ENCODE results near the gene FBXL14.

Gene FBXL14

GRCh38 chr12:1638203-1638602 is 43.8 kb upstream of the FBXL14 start:
- no peak for TF ChIP-seq CTCF (IDR thresholded peaks at IDR 0.05; ENCODE audit: low read depth, low read length, missing control alignments)
- H3K4me3 ChIP-seq (ENCODE audit: low read depth, low read length): no peak overlapping the region
- no peak for DNase-seq (ENCODE audit: low read depth)
- in situ Hi-C loops (cut with HindIII; ENCODE audit: low sequenced_read_pairs): no loop called here

GRCh38 chr12:1635301-1636095 is 41.1 kb upstream of the FBXL14 start:
- TF ChIP-seq CTCF (IDR thresholded peaks at IDR 0.05; ENCODE audit: low read depth, low read length, missing control alignments): no peak
- DNase-seq (ENCODE audit: low read depth): no peak
- H3K4me3 ChIP-seq (ENCODE audit: low read depth, low read length): no peak overlapping the region
- in situ Hi-C loops (cut with HindIII; ENCODE audit: low sequenced_read_pairs): no loop called here

GRCh38 chr12:1634590-1635191 is 40.3 kb upstream of the FBXL14 start:
- no peak overlapping the region for H3K4me3 ChIP-seq (ENCODE audit: low read depth, low read length)
- peak; percentile 97 for TF ChIP-seq CTCF (IDR thresholded peaks at IDR 0.05; ENCODE audit: low read depth, low read length, missing control alignments)
- in situ Hi-C loops (cut with HindIII; ENCODE audit: low sequenced_read_pairs): no loop called here
- DNase-seq (ENCODE audit: low read depth): peak; percentile 71

GRCh38 chr12:1634149-1634548 is 39.8 kb upstream of the FBXL14 start:
- DNase-seq (ENCODE audit: low read depth): no peak
- no peak for TF ChIP-seq CTCF (IDR thresholded peaks at IDR 0.05; ENCODE audit: low read depth, low read length, missing control alignments)
- in situ Hi-C loops (cut with HindIII; ENCODE audit: low sequenced_read_pairs): no loop called here
- H3K4me3 ChIP-seq (ENCODE audit: low read depth, low read length): no peak overlapping the region

- DNase-seq (ENCODE audit: low read depth): no peak
- H3K4me3 ChIP-seq (ENCODE audit: low read depth, low read length): no peak overlapping the region
- no peak for TF ChIP-seq CTCF (IDR thresholded peaks at IDR 0.05; ENCODE audit: low read depth, low read length, missing control alignments)
- in situ Hi-C loops (cut with HindIII; ENCODE audit: low sequenced_read_pairs): no loop called here
Observed at GRCh38 chr12:1633459-1633858, 39.1 kb upstream of the FBXL14 start.

- TF ChIP-seq CTCF (IDR thresholded peaks at IDR 0.05; ENCODE audit: low read depth, low read length, missing control alignments): no peak
- no peak overlapping the region for H3K4me3 ChIP-seq (ENCODE audit: low read depth, low read length)
- in situ Hi-C loops (cut with HindIII; ENCODE audit: low sequenced_read_pairs): no loop called here
- no peak for DNase-seq (ENCODE audit: low read depth)
Observed at GRCh38 chr12:1632702-1633101, 38.3 kb upstream of the FBXL14 start.
